ENCODE data around the gene TRPM7.

DNA sequence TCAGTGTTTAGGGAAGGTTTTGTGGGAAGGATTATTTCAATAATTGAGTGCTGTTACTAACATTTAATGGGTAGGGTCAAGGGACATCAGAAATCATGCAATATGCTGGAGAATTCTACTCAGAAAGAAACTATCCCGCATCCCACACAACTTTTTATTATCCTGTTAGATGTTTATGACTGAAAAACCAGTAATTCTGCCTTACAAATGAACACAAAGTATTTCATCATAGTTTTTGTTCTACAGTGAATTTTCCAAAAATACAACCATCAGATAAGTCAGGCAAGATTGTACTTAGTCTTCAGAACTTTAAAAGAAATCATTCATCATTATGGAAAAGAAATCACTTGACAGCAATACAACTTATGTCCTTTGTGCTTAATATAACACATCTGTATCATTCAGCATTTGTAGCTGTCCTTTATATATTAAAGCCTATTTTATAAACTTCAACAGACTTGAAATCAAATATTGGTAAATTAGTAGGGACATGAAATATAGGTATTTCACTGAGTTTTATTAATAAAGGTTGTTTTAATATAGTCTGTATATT, 61.9 kb downstream of the TRPM7 start:
- TF ChIP-seq POLR2AphosphoS5 (IDR thresholded peaks at IDR 0.05; ENCODE audit: low read depth, low read length) (no peak), POLR2A (IDR thresholded peaks at IDR 0.05; ENCODE audit: low read depth, low read length) (no peak), TAF1 (IDR thresholded peaks at IDR 0.05; ENCODE audit: low read depth, low read length) (no peak), SPI1 (IDR thresholded peaks at IDR 0.05; ENCODE audit: low read depth, low read length) (no peak), POU2F2 (IDR thresholded peaks at IDR 0.05; ENCODE audit: low read depth, low read length) (no peak)

Measured in GM12891 (cell line).